Fibroblast of lung (primary cell): ENCODE results near the gene CCL26. TPM values are rescaled to one million over a fixed set of nuclear protein-coding genes. Genes with fewer than 3 reads are reported as not detected.

Experiments
- DNase-seq, 2 donors: peaks; one replicate each; pipeline versions ENCODE4 v3.0.0 to v3.0.0-alpha.2; 2010; ENCODE audit warnings: low read depth in 2 of 2
- H2AFZ ChIP-seq: 2 replicates; pipeline ENCODE4 v1.5.1; 2012; ENCODE audit warnings: low read length, control low read depth, inconsistent platforms
- H3K27ac ChIP-seq: 2 replicates; pipeline ENCODE4 v1.5.1; 2011; ENCODE audit warnings: low read length, control low read depth; ENCODE audit not compliant: insufficient read depth
- H3K27me3 ChIP-seq: 2 replicates; pipeline ENCODE4 v1.5.1; 2011; ENCODE audit warnings: mild to moderate bottlenecking, low read length; ENCODE audit not compliant: control insufficient read depth, insufficient read depth
- H3K36me3 ChIP-seq: 2 replicates; pipeline ENCODE4 v1.5.1; 2011; ENCODE audit warnings: low read length; ENCODE audit not compliant: control insufficient read depth, insufficient read depth
- H3K4me1 ChIP-seq: 2 replicates; pipeline ENCODE4 v1.5.1; 2011; ENCODE audit warnings: low read length; ENCODE audit not compliant: control insufficient read depth, insufficient read depth; ENCODE audit errors: extremely low read depth
- H3K4me2 ChIP-seq: 2 replicates; pipeline ENCODE4 v1.5.1; 2011; ENCODE audit warnings: low read length, control low read depth; ENCODE audit not compliant: insufficient read depth; ENCODE audit errors: extremely low read depth
- H3K4me3 ChIP-seq, 4 experiments: fragments of 200-600 bp in 1 of 4; sonication (generic) in 1 of 4; replicated peaks in 1 of 4; 2 replicates each; pipeline ENCODE4 v1.5.1; 2011 to 2016; ENCODE audit warnings: low read length in 4 of 4, low read depth in 3 of 4, mild to moderate bottlenecking in 3 of 4, control low read depth in 2 of 4, inconsistent platforms in 1 of 4, mixed read lengths in 1 of 4; ENCODE audit not compliant: insufficient read depth in 1 of 4; ENCODE audit errors: control extremely low read depth in 1 of 4
- H3K79me2 ChIP-seq: 2 replicates; pipeline ENCODE4 v1.5.1; 2012; ENCODE audit warnings: mild to moderate bottlenecking, low read length, inconsistent platforms; ENCODE audit not compliant: control insufficient read depth, insufficient read depth
- H3K9ac ChIP-seq: 2 replicates; pipeline ENCODE4 v1.5.1; 2011; ENCODE audit warnings: mild to moderate bottlenecking, low read length, control low read depth; ENCODE audit not compliant: insufficient read depth
- H3K9me3 ChIP-seq: 2 replicates; pipeline ENCODE4 v1.5.1; 2012; ENCODE audit warnings: low read depth, low read length; ENCODE audit not compliant: control insufficient read depth, insufficient read depth
- H4K20me1 ChIP-seq: 2 replicates; pipeline ENCODE4 v1.5.1; 2011; ENCODE audit warnings: low read length; ENCODE audit not compliant: control insufficient read depth, insufficient read depth; ENCODE audit errors: extremely low read depth
- CTCF ChIP-seq, 2 donors: IDR thresholded peaks in 1 of 2; conservative IDR thresholded peaks in 1 of 2; 1 replicate in 1 of 2; 2 replicates in 1 of 2; pipeline ENCODE4 v1.5.1; 2011 to 2012; ENCODE audit warnings: low read length in 2 of 2, control low read depth in 1 of 2, inconsistent platforms in 1 of 2, low read depth in 1 of 2, mild to moderate bottlenecking in 1 of 2
- EZH2 ChIP-seq: IDR thresholded peaks from 2 replicates; pipeline ENCODE4 v1.5.1; 2012; ENCODE audit warnings: low read length, control low read depth, mild to moderate bottlenecking; ENCODE audit errors: missing control alignments
- polyA plus RNA-seq, 2 donors: library from polyadenylated mRNA; depleted of rRNA in 1 of 2; stranded (reverse) in 1 of 2; unstranded in 1 of 2; fragments of >200 nt; gene quantifications; 2 replicates each; pipeline ENCODE4 v1.2.1, GENCODE V29; 2011 to 2012; ENCODE audit warnings: missing spikeins in 1 of 2
- total RNA-seq: library from RNA; depleted of rRNA; stranded (reverse); fragments of >200 nt; gene quantifications from 2 replicates; pipeline ENCODE4 v1.2.1, GENCODE V29; 2014

Gene CCL26
- total and polyA plus RNA-seq, 2 donors (not counting 1 experiment from before 2014, with no cell fraction given): 0.94 to 1.2 TPM

DNA sequence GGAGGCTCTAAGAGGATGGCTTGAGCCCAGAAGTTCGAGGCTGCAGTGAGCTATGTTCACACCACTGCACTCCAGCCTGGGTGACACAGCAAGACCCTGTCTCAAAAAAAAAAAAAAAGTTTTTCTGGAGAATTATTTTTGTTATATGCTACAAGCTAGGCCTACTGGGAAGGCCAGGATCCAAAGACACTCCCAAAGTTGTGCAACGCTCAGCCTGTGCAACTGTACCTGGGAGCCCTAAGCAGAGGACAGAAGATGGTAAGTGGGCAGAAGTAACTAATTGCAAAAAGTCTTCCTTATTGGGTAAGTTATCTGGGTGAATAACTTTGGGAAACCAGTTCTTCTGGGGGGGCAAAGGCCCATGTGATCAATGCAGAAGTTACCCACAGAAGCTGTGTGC lies 50.6 kb downstream of the CCL26 start:
- Histone ChIP-seq H2AFZ (no peak overlapping the region), H3K27ac (no peak overlapping the region), H3K36me3 (no peaks in the 10 kb centered on the region), H3K4me3 (no peak overlapping the region), H3K27me3 (no peaks in the 10 kb centered on the region), H3K4me1 (no peaks in the 10 kb centered on the region), H4K20me1 (no peaks in the 10 kb centered on the region), H3K79me2 (no peaks in the 10 kb centered on the region), H3K9me3 (no peaks in the 10 kb centered on the region), H3K9ac (no peak overlapping the region), H3K4me2 (no peak overlapping the region)
- no peak for DNase-seq
- TF ChIP-seq EZH2: no peak

DNA sequence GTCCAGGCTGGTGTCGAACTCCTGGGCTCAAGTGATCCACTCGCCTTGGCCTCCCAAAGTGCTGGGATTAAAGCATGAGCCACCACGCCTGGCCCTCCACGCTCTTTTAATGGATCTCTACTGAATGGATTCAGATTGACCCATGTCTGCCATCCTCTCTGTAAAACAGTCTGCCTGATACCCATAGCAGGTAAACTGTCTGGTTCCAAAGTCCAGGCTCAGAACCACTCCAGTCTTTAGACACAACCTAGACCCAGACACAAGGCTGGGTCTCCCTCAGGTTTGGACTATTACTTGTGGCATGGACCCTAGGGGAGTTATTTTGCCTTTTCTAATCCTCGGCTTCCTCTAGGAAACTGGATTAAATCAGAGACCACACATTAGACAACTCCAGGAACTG lies 52.4 kb downstream of the CCL26 start:
- Histone ChIP-seq H3K9ac (no peak overlapping the region), H3K27me3 (no peaks in the 10 kb centered on the region), H4K20me1 (no peaks in the 10 kb centered on the region), H3K27ac (no peak overlapping the region), H3K9me3 (no peaks in the 10 kb centered on the region), H3K79me2 (no peaks in the 10 kb centered on the region), H2AFZ (no peak overlapping the region), H3K4me1 (no peaks in the 10 kb centered on the region), H3K4me2 (no peak overlapping the region), H3K36me3 (no peaks in the 10 kb centered on the region), H3K4me3 (no peak overlapping the region)
- TF ChIP-seq EZH2 (no peak), CTCF (conservative IDR thresholded peaks at IDR 0.05 in 1 of 2, IDR thresholded peaks at IDR 0.05 in 1 of 2; ENCODE audit: low read depth in 1 of 2, low read length in 2 of 2) (no peak)
- no peak for DNase-seq

Other genes with a start within 250 kb of the CCL26 start
- gene HIP1, start 33.3 kb downstream of the CCL26 start, total RNA-seq: 15.2 and 27.2 TPM in 2 replicates
- gene HIP1, start 33.3 kb downstream of the CCL26 start, polyA plus RNA-seq: 30.0 and 31.3 TPM in 2 replicates
- gene CCL24, start 41.6 kb upstream of the CCL26 start, total RNA-seq: not detected in 2 replicates
- gene CCL24, start 41.6 kb upstream of the CCL26 start, polyA plus RNA-seq: not detected in 2 replicates
- gene RHBDD2, start 106.8 kb upstream of the CCL26 start, total RNA-seq: 10.8 and 16.7 TPM in 2 replicates
- gene RHBDD2, start 106.8 kb upstream of the CCL26 start, polyA plus RNA-seq: 24.5 and 27.8 TPM in 2 replicates
- 105 and 207 TPM in 2 replicates for gene POR, start 142.9 kb upstream of the CCL26 start, total RNA-seq
- gene POR, start 142.9 kb upstream of the CCL26 start, polyA plus RNA-seq: 34.9 and 36.2 TPM in 2 replicates
- gene TMEM120A, start 222.4 kb upstream of the CCL26 start, total RNA-seq: 27.7 and 56.1 TPM in 2 replicates
- gene TMEM120A, start 222.4 kb upstream of the CCL26 start, polyA plus RNA-seq: 56.5 and 62.3 TPM in 2 replicates